ENCODE measurements around the gene MYH6. TPM values are rescaled to one million over a fixed set of nuclear protein-coding genes. Genes with fewer than 3 reads are reported as not detected.

Gene MYH6
- not detected in 5 replicates for total RNA-seq (2022; extraction: Qiagen RNA extraction; ENCODE audit: low read depth)

GRCh38 chr14:23407516-23408306 lies at the start of gene MYH6:
MYH6 (minus strand) TSS chr14:23408273; CDS start chr14:23407223, 1,050 bp downstream.

GRCh38 chr14:23435543-23436326 lies 27.7 kb upstream of the MYH6 start, which contains the start of gene MYH7:
MYH7 (minus strand) TSS chr14:23435660; CDS start chr14:23433732, 1,928 bp downstream.

GRCh38 chr14:23376482-23377197 lies 31.4 kb downstream of the MYH6 start, which contains the start of gene CMTM5:
CMTM5 (plus strand) TSS chr14:23377046; CDS start chr14:23377252, 206 bp downstream.

GRCh38 chr14:23372509-23372908 lies 35.6 kb downstream of the MYH6 start, which contains the start of gene IL25:
IL25 (plus strand) TSS chr14:23372809.

GRCh38 chr14:23365036-23365731 lies 42.9 kb downstream of the MYH6 start, which contains the start of gene EFS:
EFS (minus strand) TSS chr14:23365172; CDS start chr14:23365025, 147 bp downstream.

GRCh38 chr14:23352506-23353432 lies 55.3 kb downstream of the MYH6 start, which contains the start of gene SLC22A17:
SLC22A17 (minus strand) TSS chr14:23352887.

Other genes starting within 250 kb of the MYH6 start
- gene SLC7A8, start 224.6 kb downstream of the MYH6 start, total RNA-seq (2022; extraction: Qiagen RNA extraction; ENCODE audit: low read depth), result 0.27 to 0.80 TPM (median 0.55 TPM) in 5 replicates
- gene RNF212B, start 170.3 kb downstream of the MYH6 start, total RNA-seq (2022; extraction: Qiagen RNA extraction; ENCODE audit: low read depth), result not detected in 5 replicates
- 6.8 to 9.3 TPM (median 7.4 TPM) in 5 replicates for gene HOMEZ, start 122.1 kb downstream of the MYH6 start, total RNA-seq (2022; extraction: Qiagen RNA extraction; ENCODE audit: low read depth)
- 3.5 to 6.1 TPM (median 4.6 TPM) in 5 replicates for gene PPP1R3E, start 105.4 kb downstream of the MYH6 start, total RNA-seq (2022; extraction: Qiagen RNA extraction; ENCODE audit: low read depth)
- 18.6 to 22.7 TPM (median 21.0 TPM) in 5 replicates for gene BCL2L2, start 101.4 kb downstream of the MYH6 start, total RNA-seq (2022; extraction: Qiagen RNA extraction; ENCODE audit: low read depth)
- gene PABPN1, start 86.8 kb downstream of the MYH6 start, total RNA-seq (2022; extraction: Qiagen RNA extraction; ENCODE audit: low read depth), result 133 to 164 TPM (median 158 TPM) in 5 replicates
- gene SLC22A17, start 55.4 kb downstream of the MYH6 start, total RNA-seq (2022; extraction: Qiagen RNA extraction; ENCODE audit: low read depth), result 5.2 to 8.9 TPM (median 6.8 TPM) in 5 replicates
- not detected in 5 replicates for gene EFS, start 43.1 kb downstream of the MYH6 start, total RNA-seq (2022; extraction: Qiagen RNA extraction; ENCODE audit: low read depth)
- gene IL25, start 35.5 kb downstream of the MYH6 start, total RNA-seq (2022; extraction: Qiagen RNA extraction; ENCODE audit: low read depth), result not detected in 5 replicates
- gene CMTM5, start 31.2 kb downstream of the MYH6 start, total RNA-seq (2022; extraction: Qiagen RNA extraction; ENCODE audit: low read depth), result not detected in 5 replicates
- not detected in 5 replicates for gene MYH7, start 27.4 kb upstream of the MYH6 start, total RNA-seq (2022; extraction: Qiagen RNA extraction; ENCODE audit: low read depth)
- gene NGDN, start 61.4 kb upstream of the MYH6 start, total RNA-seq (2022; extraction: Qiagen RNA extraction; ENCODE audit: low read depth), result 58.7 to 78.0 TPM (median 71.2 TPM) in 5 replicates
- 0.88 to 2.1 TPM (median 1.2 TPM) in 5 replicates for gene ZFHX2, start 143.5 kb upstream of the MYH6 start, total RNA-seq (2022; extraction: Qiagen RNA extraction; ENCODE audit: low read depth)
- 11.8 to 13.8 TPM (median 12.7 TPM) in 5 replicates for gene THTPA, start 148.0 kb upstream of the MYH6 start, total RNA-seq (2022; extraction: Qiagen RNA extraction; ENCODE audit: low read depth)
- gene AP1G2, start 159.5 kb upstream of the MYH6 start, total RNA-seq (2022; extraction: Qiagen RNA extraction; ENCODE audit: low read depth), result 37.1 to 49.3 TPM (median 44.3 TPM) in 5 replicates
- 0.03 TPM in 3 of 5 replicates, not detected in the others for gene JPH4, start 170.5 kb upstream of the MYH6 start, total RNA-seq (2022; extraction: Qiagen RNA extraction; ENCODE audit: low read depth)
- gene DHRS2, start 228.1 kb upstream of the MYH6 start, total RNA-seq (2022; extraction: Qiagen RNA extraction; ENCODE audit: low read depth), result 5.7 to 10.2 TPM (median 7.7 TPM) in 5 replicates